HPDE6-E6E7 (cell line): Measurements from ENCODE around the gene SLC2A8.

Source experiments
- DNase-seq: peaks from one replicate; pipeline ENCODE4 v3.0.0; 2011; ENCODE audit warnings: missing footprints; ENCODE audit errors: extremely low spot score

SLC2A8 gene, protein sequence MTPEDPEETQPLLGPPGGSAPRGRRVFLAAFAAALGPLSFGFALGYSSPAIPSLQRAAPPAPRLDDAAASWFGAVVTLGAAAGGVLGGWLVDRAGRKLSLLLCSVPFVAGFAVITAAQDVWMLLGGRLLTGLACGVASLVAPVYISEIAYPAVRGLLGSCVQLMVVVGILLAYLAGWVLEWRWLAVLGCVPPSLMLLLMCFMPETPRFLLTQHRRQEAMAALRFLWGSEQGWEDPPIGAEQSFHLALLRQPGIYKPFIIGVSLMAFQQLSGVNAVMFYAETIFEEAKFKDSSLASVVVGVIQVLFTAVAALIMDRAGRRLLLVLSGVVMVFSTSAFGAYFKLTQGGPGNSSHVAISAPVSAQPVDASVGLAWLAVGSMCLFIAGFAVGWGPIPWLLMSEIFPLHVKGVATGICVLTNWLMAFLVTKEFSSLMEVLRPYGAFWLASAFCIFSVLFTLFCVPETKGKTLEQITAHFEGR

DNA sequence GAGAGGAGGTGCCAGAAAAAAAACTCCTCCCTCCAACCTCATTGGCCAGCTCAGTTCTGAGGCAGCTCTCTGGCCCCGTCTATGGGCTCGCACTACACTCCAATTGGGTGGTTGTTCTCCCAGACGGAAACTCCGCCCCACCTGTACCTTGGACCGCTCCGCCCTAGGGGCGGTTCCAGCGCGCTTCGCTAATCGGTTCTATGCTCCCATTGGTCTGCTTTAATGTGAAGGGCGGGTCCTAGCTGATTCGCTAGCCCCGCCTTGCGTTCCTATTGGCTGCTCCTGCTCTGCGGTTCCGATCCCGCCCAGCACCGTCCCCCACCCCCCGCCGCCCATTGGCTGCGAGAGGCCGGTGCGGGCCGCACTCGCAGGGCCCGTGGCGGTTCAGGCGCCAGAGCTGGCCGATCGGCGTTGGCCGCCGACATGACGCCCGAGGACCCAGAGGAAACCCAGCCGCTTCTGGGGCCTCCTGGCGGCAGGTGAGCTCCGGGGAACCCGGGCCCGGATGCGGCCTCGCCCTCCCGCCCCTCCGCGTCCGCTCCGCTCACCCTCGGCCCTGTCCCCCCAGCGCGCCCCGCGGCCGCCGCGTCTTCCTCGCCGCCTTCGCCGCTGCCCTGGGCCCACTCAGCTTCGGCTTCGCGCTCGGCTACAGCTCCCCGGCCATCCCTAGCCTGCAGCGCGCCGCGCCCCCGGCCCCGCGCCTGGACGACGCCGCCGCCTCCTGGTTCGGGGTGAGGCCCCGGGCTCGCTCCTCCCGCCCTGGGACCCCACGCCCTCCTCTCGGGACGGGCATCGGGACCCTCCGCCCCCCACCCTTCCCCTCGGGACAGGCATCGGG lies at the start of gene SLC2A8:
TSS of gene SLC2A8 (plus strand) at position 362 of the 838 bp plus-strand sequence. CDS start at position 424, 62 bp downstream.
- peak; percentile 94 for DNase-seq

DNA sequence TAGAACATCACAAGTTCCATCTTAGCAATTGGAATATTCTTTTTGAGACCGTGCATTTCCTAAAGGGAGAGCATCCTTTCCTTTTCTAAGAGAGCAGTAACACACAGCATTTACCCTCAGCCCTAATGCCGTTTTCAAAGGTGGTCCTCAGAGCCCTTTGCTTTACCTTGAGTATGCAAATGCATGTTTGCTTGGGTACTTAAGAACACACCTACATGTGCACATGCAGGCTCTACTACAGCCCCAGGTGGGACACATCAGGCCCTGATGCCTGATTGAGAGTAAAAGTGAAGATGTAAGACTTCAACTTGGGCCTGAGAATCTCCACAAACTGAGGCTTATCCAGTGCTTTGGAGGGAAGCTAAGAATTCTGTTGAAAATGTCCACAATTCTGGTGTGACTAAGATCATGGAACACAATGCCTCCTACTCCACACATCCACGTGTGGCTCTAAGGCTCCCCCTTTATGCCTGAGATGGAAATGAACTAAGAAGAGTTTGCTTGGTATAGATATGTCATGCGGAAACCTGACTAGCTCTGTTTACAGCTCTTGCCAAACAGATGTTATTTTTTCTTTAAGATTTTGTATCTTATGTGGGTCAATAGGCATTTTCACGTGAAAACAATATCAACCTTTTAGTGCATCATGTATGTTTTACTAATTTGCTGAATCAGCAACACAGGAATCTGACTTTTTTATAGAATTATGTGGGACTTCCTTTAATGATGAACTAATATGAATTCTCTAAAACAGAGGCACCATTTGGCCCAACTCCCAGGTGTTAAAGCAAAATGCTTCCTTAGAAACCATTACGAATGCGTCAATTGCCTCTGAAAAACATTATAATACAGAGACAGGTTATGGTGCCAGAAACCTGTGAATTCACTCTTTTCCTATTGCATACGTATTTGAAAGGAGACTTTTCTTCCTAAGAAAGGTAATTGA lies 48.9 kb upstream of the SLC2A8 start:
- DNase-seq: peak; percentile 25

DNA sequence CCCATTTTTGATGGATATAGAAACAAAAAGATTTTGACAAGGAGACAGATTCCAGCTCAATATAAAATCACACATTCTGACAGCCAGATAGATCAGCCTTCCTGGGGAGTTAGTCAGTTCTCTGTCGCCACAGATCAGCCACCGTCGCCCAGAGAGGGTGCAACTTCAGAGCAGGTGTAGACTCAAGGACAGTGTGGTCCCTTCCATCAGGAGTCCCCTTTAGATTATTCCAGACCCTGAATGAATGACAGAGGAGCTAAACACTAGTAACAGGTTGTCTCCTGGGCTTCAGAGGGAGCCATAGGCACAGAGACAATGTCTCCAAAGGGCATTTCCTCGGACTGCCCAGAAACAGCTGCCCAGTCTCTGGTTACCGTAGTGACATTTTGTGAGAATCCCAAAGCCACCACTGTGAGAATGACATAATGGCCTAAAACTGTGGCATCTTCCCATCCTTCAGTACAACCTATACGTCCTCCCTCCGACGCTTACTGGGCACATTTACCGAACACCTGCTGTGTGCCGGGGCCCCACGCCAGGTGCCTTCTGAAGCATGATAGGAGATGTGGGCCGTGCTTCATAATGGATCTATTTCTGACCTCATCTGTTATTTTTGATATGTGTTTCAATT lies 47.4 kb upstream of the SLC2A8 start:
- no peak for DNase-seq

DNA sequence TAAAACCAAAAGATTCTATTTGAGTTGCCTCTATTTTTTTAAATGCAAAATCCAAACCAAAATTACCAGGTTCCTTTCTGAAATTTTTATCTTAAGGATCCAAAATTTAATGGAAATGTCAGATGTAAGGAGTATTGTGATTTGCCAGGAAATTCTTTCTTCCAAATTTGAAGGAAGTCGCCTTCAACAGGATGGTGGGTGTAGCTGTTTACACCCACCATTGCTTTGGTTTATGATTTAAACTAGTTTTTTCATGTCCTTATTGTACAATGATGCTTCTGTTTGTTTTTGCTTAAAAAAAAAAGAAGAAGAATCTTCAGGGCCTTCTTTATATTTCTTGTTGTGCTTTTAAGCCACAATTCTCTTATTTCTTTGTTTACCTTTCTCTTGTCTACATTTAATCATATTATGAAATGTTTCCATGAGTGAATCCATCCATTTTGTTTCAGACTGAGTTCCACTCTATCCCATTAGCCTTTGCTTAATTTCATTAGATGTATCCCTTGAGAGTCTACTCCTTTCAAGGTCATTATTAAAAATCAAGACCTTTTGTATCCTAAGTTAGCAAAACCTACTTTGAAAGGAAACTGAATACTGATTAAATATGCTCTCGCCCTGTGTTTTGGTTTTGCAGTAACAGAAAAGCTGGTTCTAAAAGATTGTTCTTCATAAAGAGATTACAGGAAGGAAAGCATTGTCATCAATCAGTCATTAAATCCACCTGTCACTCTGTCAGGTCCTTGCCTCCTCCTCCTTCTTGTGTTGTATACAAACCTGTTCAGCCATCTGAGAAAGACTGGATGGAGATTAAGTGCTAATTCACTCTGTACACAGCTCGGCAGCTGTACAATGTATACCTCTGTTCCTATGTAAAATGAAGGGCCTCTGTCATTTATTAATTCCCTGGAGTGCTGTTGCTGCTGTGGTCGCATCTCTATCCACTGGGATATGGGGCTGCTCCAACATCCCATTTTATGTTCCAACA lies 45.5 kb upstream of the SLC2A8 start:
- DNase-seq: no peak

GRCh38 chr9:127353882-127354281 lies 43.1 kb upstream of the SLC2A8 start:
- DNase-seq: no peak

DNA sequence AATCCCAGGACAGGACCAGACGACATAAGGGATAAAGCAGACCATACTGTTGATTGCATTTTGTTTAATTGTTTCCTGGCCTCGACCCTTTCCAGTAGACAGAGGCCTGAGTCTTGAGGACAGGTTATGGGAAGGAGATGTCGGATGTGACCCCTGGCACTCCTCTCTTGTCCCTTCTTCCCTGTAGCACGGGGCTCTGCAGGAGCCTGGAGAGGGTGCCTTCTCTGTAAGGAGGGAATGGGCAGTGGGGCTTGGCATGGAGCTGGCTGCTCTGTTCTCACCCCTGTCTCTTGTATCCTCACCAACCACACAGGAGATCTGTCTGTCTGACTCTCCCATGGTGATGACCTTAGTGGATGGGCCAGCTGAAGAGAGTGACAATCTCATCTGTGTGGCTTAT lies 40.1 kb upstream of the SLC2A8 start:
- DNase-seq: no peak

DNA sequence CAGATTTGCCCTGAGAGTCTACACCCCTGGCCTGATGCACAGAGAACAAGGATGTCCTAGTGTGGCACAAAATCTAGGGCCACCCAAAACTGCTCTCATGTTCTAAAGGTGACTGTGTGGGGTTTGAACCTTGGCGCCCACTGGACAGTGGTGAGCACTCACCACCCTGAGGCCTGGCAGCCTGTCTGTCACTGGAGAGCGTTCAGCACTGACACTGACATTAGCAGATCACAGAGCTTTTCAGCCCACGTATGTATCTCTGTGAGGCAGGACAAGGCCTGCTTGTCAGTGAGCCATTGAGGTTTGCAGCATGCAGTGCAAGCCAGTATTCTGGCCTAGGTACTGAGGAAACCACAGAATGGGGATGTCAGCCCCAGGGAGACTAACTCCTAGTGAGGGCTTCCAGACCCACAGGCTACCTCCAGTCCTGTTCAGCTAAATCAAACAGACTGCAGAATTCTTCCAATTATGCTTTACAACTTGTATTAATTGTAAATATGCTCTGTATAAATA lies 38.9 kb upstream of the SLC2A8 start:
- DNase-seq: no peak

GRCh38 chr9:127358770-127359169 lies 38.2 kb upstream of the SLC2A8 start:
- no peak for DNase-seq

DNA sequence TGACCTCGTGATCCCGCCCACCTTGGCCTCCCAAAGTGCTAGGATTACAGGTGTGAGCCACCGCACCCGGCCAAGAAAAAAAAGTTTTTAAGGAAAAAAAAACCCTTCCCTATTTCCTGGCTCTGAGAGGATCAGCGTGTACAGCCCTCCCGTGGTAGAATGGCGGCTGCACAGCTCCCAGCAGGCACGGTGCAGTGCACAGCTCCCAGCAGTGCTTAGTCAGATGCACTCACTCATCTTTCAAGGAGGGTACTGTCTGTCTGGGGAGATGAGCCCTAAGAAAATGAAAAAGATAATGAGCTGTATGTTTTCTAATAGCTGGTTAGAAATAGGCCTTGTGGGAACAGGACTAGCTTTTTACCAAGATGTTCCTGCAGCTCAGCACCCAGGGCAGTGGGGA lies 36.7 kb upstream of the SLC2A8 start:
- peak; percentile 40 for DNase-seq

GRCh38 chr9:127360829-127361228 lies 36.1 kb upstream of the SLC2A8 start:
- DNase-seq: peak; percentile 34

GRCh38 chr9:127361561-127361960 lies 35.4 kb upstream of the SLC2A8 start:
- peak; percentile 88 for DNase-seq

GRCh38 chr9:127362829-127363228 lies 34.1 kb upstream of the SLC2A8 start:
- DNase-seq: no peak

DNA sequence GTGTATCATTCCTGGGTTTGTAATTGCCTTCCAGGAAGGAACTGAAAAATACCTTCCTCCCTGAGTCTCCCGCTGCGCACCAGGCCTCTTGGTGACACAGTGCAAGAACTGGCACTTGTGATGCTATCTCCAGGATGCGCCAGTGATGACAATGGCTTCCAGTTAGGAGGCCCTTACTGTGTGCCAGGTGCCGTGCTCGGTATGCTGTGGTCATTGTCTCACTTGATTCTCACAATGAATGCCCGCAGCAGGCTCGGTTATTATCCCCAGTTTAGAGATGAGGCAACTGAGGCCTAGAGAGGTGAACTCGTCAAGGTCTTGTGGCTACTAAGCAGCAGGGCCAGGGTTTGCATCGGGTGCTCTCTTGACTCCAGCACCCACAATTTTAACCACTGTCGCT lies 31.5 kb upstream of the SLC2A8 start:
- DNase-seq: no peak

DNA sequence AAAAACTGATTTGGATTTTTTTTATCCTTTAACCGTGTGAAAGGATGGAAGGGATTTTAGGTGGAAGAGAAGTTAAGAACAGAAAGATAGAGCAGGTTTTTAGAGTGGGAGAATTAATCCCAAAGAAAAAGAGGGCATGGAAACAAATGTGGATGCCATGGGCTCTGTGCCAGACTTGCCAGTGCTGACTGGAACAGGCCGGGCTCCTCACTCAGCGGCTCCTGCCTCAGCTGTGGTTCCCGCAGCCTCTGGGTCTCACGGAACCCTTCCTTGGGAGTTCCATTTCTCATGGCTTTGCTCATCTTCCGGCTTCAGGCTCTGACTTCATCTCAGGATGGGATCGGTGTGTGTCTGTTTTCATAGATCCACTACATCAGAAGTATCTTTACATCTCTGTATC lies 30.4 kb upstream of the SLC2A8 start:
- no peak for DNase-seq

- no peak for DNase-seq
Measured at GRCh38 chr9:127368852-127369402, 28.0 kb upstream of the SLC2A8 start.

GRCh38 chr9:127369428-127369827 lies 27.5 kb upstream of the SLC2A8 start:
- DNase-seq: no peak

- DNase-seq: no peak
Measured at GRCh38 chr9:127370147-127370579, 26.8 kb upstream of the SLC2A8 start.

GRCh38 chr9:127370672-127371648 lies 26.0 kb upstream of the SLC2A8 start:
- DNase-seq: no peak
